Subcutaneous adipose tissue (tissue), 4 donors: ENCODE results near the gene PTGS2. TPM values are rescaled to one million over a fixed set of nuclear protein-coding genes. Genes with fewer than 3 reads are reported as not detected.

Experiments
- CTCF ChIP-seq: fragments of 450-650 bp; IDR thresholded peaks from one replicate; pipeline ENCODE4 v1.5.1; 2016; ENCODE audit warnings: low read depth, mild to moderate bottlenecking, control low read depth, antibody characterized with exemption, moderate library complexity
- total RNA-seq, 4 donors: library from RNA; depleted of rRNA; stranded (reverse); fragments of >200 nt; gene quantifications; one replicate each; pipeline ENCODE4 v1.1.0, GENCODE V29; 2016

PTGS2 gene
- total RNA-seq, 4 donors from 2014 or later, result 1.1 to 2.5 (median 1.5) TPM; not detected in 1

- no peak for TF ChIP-seq CTCF
These were observed 26.9 kb downstream of the PTGS2 start for GRCh38 chr1:186653312-186653711.

GRCh38 chr1:186648613-186649012 is 31.6 kb downstream of the PTGS2 start:
- TF ChIP-seq CTCF, result no peak

- no peak for TF ChIP-seq CTCF
These were observed 36.6 kb downstream of the PTGS2 start for GRCh38 chr1:186643614-186644013.

- no peak for TF ChIP-seq CTCF
These were observed 43.4 kb downstream of the PTGS2 start for GRCh38 chr1:186636786-186637185.

GRCh38 chr1:186634511-186634910 is 45.7 kb downstream of the PTGS2 start:
- no peak for TF ChIP-seq CTCF

- no peak for TF ChIP-seq CTCF
These were observed 47.1 kb downstream of the PTGS2 start for GRCh38 chr1:186633116-186633515.

- no peak for TF ChIP-seq CTCF
These were observed 50.9 kb downstream of the PTGS2 start for GRCh38 chr1:186629341-186629740.

- no peak for TF ChIP-seq CTCF
These were observed 51.3 kb downstream of the PTGS2 start for GRCh38 chr1:186628910-186629309.
